GM18505 (cell line): ENCODE data around the gene PAQR9.
"Not testable (repeated sequence)": the region's sequence is repeated elsewhere in the genome, so short reads cannot be mapped to it uniquely, and the experiment has no call there.

ENCODE experiments used
- ATAC-seq: cut with Tn5 transposase; IDR thresholded peaks from one replicate; pipeline ENCODE4 v1.9.1; 2021; ENCODE audit not compliant: unreplicated experiment
- POLR2A ChIP-seq: IDR thresholded peaks from 4 replicates; pipeline ENCODE4 v1.6.1; 2011; ENCODE audit warnings: borderline replicate concordance; ENCODE audit not compliant: insufficient read depth, insufficient read length; ENCODE audit errors: extremely low read depth

The PAQR9 gene

DNA sequence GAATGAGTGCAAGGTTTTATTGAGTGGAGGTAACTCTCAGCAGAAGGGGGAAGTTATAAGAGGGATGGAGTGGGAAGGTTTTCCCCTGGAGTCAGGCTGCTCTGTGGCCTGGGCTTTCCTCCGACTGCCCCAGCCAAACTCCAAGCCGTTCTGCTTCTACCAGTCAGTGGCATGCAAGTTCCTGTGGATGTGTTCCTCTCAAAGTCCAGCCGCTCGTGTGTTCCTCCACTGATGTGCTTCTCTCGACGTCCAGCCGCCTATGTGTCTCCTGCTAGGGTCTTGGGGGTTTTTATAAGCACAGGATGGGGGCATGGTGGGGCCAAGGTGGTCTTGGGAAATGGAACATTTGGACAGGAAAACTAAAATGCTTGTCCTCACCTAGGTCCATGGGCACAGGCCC is 28.8 kb upstream of the PAQR9 start:
- no peak for TF ChIP-seq POLR2A
- no peak for ATAC-seq

DNA sequence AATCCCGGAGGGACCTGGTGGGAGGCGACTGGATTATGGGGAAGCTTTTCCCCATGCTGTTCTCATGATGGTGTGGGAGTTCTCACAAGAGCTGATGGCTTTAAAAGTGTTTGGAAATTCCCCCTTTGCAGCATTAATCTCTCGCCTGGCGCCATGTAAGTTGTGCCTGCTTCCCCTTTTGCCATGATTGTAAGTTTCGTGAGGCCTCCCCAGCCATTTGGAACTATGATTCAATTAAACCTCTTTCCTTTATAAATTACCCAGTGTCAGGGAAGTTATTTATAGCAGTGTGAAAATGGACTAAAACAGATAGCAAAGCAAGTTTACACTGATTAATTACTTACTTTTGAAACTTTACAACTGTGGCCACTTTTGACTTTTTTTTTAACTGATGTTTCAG is 27.2 kb upstream of the PAQR9 start:
- ATAC-seq = no peak
- TF ChIP-seq POLR2A = no peak

DNA sequence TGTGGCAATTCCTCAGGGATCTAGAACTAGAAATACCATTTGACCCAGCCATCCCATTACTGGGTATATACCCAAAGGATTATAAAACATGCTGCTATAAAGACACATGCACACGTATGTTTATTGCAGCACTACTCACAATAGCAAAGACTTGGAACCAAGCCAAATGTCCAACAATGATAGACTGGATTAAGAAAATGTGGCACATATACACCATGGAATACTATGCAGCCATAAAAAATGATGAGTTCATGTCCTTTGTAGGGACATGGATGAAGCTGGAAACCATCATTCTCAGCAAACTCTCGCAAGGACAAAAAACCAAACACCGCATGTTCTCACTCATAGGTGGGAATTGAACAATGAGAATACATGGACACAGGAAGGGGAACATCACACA is 25.4 kb upstream of the PAQR9 start:
- not testable (repeated sequence) for ATAC-seq

DNA sequence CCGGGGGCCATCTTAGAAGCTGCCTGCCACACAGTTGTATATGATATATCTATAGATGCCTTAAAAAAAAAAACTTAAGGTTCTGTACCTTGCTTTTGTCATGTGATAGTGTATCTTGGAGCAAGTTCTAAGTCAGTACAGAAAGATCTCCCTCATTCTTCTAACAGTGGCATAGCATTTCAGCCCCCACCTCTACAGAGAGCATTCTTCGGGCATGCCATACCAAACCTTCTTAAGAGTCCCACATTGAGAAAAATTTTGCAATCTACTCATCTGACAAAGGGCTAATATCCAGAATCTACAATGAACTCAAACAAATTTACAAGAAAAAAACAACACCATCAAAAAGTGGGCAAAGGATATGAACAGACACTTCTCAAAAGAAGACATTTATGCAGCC is 24.7 kb upstream of the PAQR9 start:
- ATAC-seq = not testable (repeated sequence)

DNA sequence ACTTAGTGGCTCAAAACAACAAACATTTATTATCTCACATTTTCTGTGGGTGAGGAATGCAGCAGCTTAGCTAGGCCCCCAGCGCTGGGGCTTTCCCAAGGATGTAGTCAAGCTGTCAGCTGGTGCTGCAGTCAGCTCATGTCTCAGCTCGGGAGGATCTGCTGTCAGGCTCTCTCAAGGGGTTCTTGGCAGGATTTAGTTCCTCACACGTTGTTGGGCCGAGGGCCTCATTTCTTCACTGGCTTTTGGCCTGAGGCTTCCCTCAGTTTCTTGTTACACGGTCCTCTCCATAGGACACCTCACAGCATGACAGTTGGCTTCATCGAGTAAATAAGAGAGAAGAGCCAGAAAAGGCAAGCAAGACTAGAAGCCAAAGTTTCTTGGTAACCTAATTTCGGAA is 24.2 kb upstream of the PAQR9 start:
- ATAC-seq = no peak
- TF ChIP-seq POLR2A = no peak

DNA sequence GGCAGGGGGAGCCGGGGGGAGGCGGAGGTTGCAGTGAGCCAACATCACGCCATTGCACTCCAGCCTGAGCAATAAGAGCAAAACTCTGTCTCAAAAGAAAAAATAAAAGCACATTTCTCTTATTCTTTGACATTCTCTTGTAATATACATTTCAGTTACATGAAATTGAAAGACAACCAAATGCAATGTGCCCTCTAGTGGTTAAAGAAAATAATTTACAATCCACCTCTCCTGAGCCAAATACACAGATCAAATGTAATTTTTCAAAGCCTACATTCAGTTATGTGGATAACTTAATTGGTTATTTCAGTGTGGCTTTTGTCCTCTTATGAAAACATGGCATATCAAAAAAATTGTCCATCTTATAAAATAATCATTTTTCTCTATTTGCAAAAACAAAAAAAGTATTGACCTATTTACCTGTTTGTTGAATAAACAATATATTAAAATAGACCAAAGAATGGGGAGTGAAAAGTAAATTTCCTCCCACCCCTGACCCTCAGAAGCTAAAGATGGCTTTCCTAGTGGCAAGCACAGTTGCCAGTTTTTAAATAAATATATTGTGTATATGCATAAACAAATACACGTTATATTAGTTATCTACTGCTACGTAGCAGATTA is 23.7 kb upstream of the PAQR9 start:
- no peak for TF ChIP-seq POLR2A
- ATAC-seq = no peak

DNA sequence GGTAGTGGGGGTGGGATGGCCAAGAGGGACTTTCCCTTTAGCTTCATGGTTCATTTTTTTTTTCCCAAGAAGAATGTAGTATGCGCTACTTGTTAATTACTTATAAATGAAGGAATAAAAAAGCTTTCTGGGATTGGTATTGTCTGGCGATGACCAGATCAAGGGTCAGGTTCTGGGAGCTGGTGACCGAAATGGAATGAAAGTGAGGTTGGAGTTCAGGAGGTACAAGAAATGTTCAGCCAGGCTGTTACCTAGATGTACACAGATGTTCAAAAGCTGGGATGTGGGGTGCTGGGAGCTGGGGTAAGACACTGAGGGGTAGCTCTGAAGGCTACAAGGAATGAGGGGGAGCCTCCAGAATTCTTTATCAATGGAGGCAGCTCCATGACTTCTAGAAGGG is 20.8 kb upstream of the PAQR9 start:
- ATAC-seq = no peak
- TF ChIP-seq POLR2A = no peak

DNA sequence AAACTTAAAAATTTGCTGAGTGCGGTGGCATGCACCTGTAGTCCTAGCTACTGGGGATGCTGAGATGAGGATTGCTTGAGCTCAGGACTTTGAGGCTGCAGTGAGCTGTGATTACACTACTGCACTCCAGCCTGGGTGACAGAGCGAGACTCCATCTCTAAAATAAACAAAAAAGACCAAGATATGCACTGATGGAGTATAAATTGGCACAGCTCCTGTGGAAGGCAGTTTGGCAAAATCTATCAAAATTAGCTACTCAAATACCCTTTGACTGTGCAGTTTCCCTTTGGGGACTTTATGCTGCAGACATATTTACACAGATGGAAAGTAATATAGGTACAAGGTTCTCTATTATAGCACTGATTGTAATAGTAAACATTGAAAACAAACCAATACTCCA is 19.8 kb upstream of the PAQR9 start:
- no peak for ATAC-seq

DNA sequence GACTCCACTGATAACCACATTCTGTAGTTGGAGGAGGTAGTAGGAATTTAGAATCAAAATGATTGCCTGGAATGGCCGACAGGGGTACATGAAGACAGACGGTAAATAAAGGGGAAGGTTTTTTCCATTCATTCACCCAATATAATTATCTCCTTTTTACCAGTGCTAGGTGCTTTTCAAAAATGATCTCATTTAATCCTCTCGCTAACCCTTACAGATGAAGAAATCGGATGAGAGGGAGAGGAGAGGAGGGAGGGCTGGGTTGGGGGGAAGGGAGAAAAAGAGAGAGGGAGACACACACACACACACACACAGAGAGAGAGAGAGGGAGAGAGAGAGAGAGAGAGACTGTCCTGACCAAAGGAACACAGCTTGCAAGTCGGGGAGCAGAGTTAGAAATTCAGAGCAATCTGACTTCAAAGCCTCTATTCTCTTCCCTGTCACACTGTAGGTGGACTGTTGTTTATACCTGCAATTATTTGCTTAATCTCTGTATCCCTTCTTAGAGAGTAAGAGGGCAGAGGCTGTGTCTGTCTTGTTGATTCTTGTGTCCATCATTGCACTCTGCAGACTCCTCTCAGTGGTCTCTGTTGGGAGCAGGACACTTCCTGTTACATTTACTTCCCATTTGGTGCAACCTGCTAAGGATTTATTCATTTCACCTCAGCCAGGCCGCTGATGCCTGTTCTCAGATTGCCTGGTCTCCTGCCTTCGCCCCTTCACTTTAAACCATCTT is 18.7 kb upstream of the PAQR9 start:
- no peak for TF ChIP-seq POLR2A
- no peak for ATAC-seq

More for the DNA sequence above, 19.8 kb upstream of the PAQR9 start:
- no peak for TF ChIP-seq POLR2A

DNA sequence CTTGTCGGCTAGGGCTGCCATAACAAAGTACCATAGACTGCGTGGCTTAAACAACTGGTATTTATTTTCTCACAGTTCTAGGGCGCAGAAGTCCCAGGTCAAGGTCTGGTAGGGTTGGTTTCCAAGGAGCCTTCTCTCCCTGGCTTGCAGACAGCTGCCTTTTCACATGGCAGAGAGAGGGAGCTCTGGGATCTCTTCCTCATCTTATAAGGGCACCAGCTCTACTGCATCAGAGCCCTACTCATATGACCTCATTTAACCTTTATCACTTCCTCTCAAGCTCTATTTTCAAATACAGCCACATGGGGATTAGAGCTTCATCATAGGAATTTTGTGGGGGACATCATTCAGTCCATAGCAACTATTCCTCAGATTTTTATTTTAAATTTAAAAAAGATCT is 17.6 kb upstream of the PAQR9 start:
- no peak for TF ChIP-seq POLR2A
- ATAC-seq = no peak

DNA sequence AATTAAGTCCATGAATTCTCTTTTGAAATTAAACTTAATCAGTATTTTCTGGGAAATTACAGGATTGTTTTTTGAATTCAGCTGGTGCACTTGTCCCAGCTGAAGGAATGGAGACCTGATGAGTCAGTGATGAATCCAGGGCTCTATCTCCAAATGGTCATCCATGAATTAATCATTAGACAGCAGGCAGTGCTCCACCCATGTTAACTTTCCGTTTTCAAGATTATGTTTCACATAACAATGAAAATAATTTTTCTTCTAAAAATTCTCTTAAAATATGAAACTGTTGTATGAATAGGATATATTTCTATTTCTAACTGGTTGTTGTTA is 13.9 kb upstream of the PAQR9 start:
- no peak for TF ChIP-seq POLR2A
- no peak for ATAC-seq

DNA sequence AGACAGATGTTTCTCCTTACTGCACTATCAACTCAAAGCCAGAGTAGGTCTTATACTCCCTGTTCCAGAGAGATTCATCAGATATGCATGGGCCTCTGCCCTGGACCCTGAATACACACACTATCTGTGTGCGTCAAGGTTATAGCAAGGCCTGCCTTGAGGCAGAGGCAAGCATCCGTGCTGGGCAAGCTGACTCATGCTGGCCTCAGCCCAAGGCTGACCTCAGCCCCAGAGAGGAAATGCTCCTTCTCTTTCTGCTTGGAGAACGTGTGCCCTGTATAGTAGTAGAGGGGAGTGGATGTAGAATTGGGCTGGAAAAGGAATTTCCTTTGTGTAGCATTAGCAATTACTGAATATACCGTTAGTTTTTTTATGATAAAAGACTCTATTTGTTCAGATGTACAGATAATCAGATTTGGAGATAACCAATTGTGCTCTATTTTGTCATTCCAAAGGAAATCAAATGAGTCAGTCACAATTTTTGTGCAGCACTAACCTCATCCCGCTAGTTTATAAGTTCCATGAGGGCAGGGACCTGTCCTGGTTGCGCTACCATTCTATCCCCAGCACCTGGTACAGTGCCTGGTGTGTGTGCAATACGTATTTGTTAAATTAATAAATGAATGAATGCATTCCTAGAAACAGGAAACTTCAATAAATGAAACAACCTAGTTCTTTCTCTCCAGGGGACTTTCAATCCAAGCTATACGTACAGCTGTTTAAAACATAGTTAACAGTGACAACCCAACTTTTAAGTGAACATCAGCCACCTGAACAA is 13.3 kb upstream of the PAQR9 start:
- no peak for TF ChIP-seq POLR2A
- no peak for ATAC-seq

DNA sequence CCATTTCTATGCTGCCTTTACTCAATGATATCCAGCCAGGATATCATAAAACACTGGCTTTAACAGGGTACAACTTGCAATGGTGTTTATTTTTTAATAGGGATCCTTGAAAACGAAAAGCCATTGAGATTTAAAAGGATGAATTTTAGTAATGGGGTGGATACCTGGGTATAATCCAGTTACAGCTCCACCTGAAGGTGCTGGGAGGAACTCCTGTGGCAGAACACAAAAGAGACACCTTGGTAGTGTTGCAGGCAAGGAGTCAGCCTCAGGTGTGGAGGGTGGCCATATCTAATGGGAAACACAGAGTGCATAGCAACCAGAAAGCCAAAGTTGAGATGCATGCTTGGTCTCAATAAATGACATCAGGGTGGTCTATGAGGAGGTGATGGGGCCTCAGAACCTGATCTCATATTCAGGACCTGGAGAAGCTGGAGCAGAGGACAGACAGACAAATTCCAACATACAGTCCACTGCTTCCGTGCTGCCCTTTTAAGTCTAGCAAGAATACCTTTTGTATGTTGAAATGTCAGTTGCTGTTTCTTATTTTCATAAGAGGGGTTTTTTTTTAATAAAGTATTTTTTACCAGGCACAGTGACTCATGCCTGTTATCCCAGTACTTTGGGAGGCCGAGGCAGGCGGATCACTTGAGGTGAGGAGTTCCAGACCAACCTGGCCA is 12.0 kb upstream of the PAQR9 start:
- TF ChIP-seq POLR2A = no peak

More for the DNA sequence above, 12.0 kb upstream of the PAQR9 start:
- no peak for ATAC-seq
